BLaER1 (cell line): ENCODE results near the gene ARHGAP8.

Experiments
- H3K27ac ChIP-seq: shearing (Covaris generic); formaldehyde crosslinking; 2 replicates; pipeline ENCODE4 v1.8.1; 2022
- H3K27me3 ChIP-seq: shearing (Covaris generic); formaldehyde crosslinking; 2 replicates; pipeline ENCODE4 v1.8.1; 2022
- H3K36me3 ChIP-seq: shearing (Covaris generic); formaldehyde crosslinking; 2 replicates; pipeline ENCODE4 v1.8.1; 2022
- H3K4me1 ChIP-seq: shearing (Covaris generic); formaldehyde crosslinking; 2 replicates; pipeline ENCODE4 v1.8.1; 2022
- H3K4me2 ChIP-seq: shearing (Covaris generic); formaldehyde crosslinking; 2 replicates; pipeline ENCODE4 v1.8.1; 2022
- H3K4me3 ChIP-seq: shearing (Covaris generic); formaldehyde crosslinking; 2 replicates; pipeline ENCODE4 v1.8.1; 2022
- H3K9ac ChIP-seq: shearing (Covaris generic); formaldehyde crosslinking; 2 replicates; pipeline ENCODE4 v1.8.1; 2022
- H3K9me3 ChIP-seq: shearing (Covaris generic); formaldehyde crosslinking; 2 replicates; pipeline ENCODE4 v1.8.1; 2022
- H4K20me1 ChIP-seq: shearing (Covaris generic); formaldehyde crosslinking; 2 replicates; pipeline ENCODE4 v1.8.1; 2022
- Cebpa-rat ChIP-seq: shearing (Covaris generic); IDR thresholded peaks from 2 replicates; pipeline ENCODE4 v1.8.1; 2022

ARHGAP8 gene

GRCh38 chr22:44862981-44863860 lies 110.8 kb downstream of the ARHGAP8 start:
- no peak overlapping the region for H3K27ac ChIP-seq
- TF ChIP-seq Cebpa-rat, result no peak

GRCh38 chr22:44865193-44866057 lies 113.0 kb downstream of the ARHGAP8 start:
- peaks cover 15% of the 10 kb centered on the region for H3K4me1 ChIP-seq
- H3K9ac ChIP-seq, result no peak overlapping the region
- TF ChIP-seq Cebpa-rat, result no peak

More at GRCh38 chr22:44862981-44863860, 110.8 kb downstream of the ARHGAP8 start:
- Histone ChIP-seq H3K9me3 (no peaks in the 10 kb centered on the region), H3K27me3 (no peaks in the 10 kb centered on the region), H4K20me1 (no peaks in the 10 kb centered on the region), H3K4me1 (no peaks in the 10 kb centered on the region), H3K4me3 (no peak overlapping the region), H3K4me2 (no peak overlapping the region), H3K36me3 (no peaks in the 10 kb centered on the region), H3K9ac (no peak overlapping the region)

DNA sequence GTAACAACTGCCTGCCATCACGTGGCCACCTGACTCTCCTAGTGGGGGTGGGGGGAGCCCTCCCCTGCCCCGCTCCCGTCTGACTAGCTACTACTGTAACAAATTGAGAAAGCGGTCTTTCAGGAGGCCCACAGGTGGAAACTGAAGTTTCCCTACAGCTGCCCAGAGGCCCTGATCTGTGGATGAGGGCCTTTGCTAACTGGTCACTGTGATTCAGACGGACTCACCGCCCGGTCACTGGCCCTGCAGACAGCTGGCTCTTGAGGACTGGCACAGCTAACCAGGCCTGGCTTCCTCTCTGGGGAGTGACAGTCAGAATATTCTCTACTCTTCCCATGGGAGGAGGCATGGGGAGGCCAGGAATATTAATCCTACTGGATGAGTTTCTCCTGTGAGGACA lies 116.8 kb downstream of the ARHGAP8 start:
- Histone ChIP-seq H3K27me3 (no peaks in the 10 kb centered on the region), H3K9me3 (peaks cover 14% of the 10 kb centered on the region), H3K27ac (no peak overlapping the region), H4K20me1 (no peaks in the 10 kb centered on the region), H3K4me3 (no peak overlapping the region), H3K9ac (no peak overlapping the region), H3K36me3 (no peaks in the 10 kb centered on the region), H3K4me2 (no peak overlapping the region), H3K4me1 (peaks cover 15% of the 10 kb centered on the region)
- no peak for TF ChIP-seq Cebpa-rat

More at GRCh38 chr22:44865193-44866057, 113.0 kb downstream of the ARHGAP8 start:
- H3K27me3 ChIP-seq, result no peaks in the 10 kb centered on the region
- no peaks in the 10 kb centered on the region for H3K9me3 ChIP-seq
- no peaks in the 10 kb centered on the region for H3K36me3 ChIP-seq
- no peak overlapping the region for H3K4me3 ChIP-seq
- H4K20me1 ChIP-seq, result no peaks in the 10 kb centered on the region
- H3K27ac ChIP-seq, result no peak overlapping the region
- no peak overlapping the region for H3K4me2 ChIP-seq

DNA sequence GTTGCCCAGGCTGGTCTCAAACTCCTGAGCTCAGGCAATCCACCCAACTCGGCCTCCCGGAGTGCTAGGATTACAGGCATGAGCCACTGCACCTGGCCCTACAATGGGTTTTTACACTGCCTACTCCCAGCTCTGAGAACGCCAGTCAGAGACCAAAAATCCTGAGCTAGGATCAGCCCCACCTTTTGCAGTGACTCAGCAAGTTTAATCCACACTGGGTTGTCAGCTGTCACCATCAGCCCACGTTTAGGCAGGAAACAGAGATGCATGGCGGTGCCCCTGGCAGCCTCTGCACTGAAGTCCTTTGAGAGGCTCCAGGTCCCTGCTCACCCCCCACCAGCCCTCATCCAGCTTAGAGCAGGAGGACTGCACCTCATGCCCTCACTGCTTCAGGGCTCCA lies 117.6 kb downstream of the ARHGAP8 start:
- Histone ChIP-seq H3K36me3 (no peaks in the 10 kb centered on the region), H3K9me3 (peaks cover 14% of the 10 kb centered on the region), H3K4me2 (peak overlapping the region; percentile 12; the same call in 1 of the 2 replicates), H4K20me1 (no peaks in the 10 kb centered on the region), H3K27ac (no peak overlapping the region), H3K27me3 (no peaks in the 10 kb centered on the region), H3K4me3 (no peak overlapping the region), H3K9ac (no peak overlapping the region), H3K4me1 (peaks cover 15% of the 10 kb centered on the region)
- TF ChIP-seq Cebpa-rat, result no peak

DNA sequence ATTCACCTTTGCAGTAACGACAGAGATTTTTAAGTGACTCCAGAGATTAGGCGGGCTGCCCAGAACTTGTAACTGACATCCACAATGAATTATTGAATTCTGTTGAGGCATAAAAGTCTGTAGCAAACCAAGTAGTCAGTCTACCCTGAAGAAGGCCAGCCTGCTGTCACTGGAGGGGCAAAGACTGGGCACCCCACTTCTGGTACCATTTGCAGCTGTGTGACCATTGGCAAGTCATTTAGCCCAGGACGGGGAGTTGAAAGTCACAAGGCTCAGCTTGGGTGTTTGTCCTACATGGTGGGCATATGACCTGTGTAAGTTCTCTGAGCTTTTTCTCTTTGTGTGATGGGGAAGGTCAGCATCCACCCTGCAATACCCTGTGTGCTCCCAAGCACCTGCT lies 119.4 kb downstream of the ARHGAP8 start:
- no peak overlapping the region for H3K4me3 ChIP-seq
- H3K4me1 ChIP-seq, result peaks cover 15% of the 10 kb centered on the region
- TF ChIP-seq Cebpa-rat, result no peak
- no peaks in the 10 kb centered on the region for H3K27me3 ChIP-seq
- no peak overlapping the region for H3K9ac ChIP-seq
- H3K27ac ChIP-seq, result no peak overlapping the region
- H3K36me3 ChIP-seq, result no peaks in the 10 kb centered on the region
- H3K4me2 ChIP-seq, result no peak overlapping the region
- peaks cover 18% of the 10 kb centered on the region for H3K9me3 ChIP-seq
- no peaks in the 10 kb centered on the region for H4K20me1 ChIP-seq

DNA sequence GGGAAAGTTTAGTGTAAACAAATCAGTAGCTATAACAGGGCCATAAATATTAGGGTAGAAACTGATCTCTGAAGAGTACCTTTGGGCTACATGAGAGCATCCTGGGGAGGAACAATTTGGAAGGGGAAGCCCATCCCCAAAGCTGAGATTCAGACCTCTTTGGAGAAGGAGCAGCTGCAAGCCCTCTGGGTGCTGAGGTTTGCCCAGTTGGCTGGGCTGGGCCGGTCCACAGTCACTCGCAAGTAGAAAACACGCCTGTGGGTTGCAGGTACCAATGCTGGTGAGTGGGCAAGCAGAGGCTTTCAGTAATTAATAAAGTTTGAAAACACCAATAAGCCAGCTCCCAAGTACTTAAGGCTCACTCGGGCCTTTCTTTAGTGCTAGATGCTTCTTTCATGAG lies 124.5 kb downstream of the ARHGAP8 start:
- no peak overlapping the region for H3K27ac ChIP-seq
- no peaks in the 10 kb centered on the region for H3K4me1 ChIP-seq
- no peaks in the 10 kb centered on the region for H3K36me3 ChIP-seq
- no peak overlapping the region for H3K9ac ChIP-seq
- no peak for TF ChIP-seq Cebpa-rat
- H3K4me3 ChIP-seq, result no peak overlapping the region
- no peaks in the 10 kb centered on the region for H3K27me3 ChIP-seq
- H3K4me2 ChIP-seq, result no peak overlapping the region
- no peaks in the 10 kb centered on the region for H4K20me1 ChIP-seq
- peaks cover 14% of the 10 kb centered on the region for H3K9me3 ChIP-seq

- Histone ChIP-seq H3K27ac (no peak overlapping the region), H3K9me3 (peaks cover 11% of the 10 kb centered on the region; the same call in 1 of the 2 replicates), H3K4me1 (no peaks in the 10 kb centered on the region), H3K4me3 (no peak overlapping the region), H3K36me3 (no peaks in the 10 kb centered on the region), H3K9ac (no peak overlapping the region), H4K20me1 (no peaks in the 10 kb centered on the region), H3K4me2 (no peak overlapping the region), H3K27me3 (no peaks in the 10 kb centered on the region)
- TF ChIP-seq Cebpa-rat, result no peak
These were observed 126.3 kb downstream of the ARHGAP8 start for GRCh38 chr22:44878483-44879300.

DNA sequence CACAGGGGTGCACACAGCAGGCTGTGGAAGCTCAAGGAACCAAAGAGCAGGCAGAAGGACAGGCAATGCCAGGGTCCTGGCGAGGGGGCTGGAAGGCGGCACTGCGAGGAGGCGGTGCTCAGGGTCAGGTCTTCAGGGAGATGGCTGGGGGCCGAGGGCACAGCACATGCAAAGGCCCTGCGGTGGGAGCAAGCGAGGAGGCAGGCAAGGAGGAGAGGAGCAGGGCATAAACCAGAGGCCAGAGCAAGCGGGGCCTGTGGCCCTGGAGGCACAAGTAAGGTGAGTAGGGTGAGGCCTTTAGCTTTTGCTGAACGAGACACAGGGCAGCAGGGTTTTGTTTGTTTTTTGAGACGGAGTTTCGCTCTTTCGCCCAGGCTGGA lies 126.9 kb downstream of the ARHGAP8 start:
- no peaks in the 10 kb centered on the region for H3K36me3 ChIP-seq
- H3K27ac ChIP-seq, result no peak overlapping the region
- H3K4me1 ChIP-seq, result no peaks in the 10 kb centered on the region

DNA sequence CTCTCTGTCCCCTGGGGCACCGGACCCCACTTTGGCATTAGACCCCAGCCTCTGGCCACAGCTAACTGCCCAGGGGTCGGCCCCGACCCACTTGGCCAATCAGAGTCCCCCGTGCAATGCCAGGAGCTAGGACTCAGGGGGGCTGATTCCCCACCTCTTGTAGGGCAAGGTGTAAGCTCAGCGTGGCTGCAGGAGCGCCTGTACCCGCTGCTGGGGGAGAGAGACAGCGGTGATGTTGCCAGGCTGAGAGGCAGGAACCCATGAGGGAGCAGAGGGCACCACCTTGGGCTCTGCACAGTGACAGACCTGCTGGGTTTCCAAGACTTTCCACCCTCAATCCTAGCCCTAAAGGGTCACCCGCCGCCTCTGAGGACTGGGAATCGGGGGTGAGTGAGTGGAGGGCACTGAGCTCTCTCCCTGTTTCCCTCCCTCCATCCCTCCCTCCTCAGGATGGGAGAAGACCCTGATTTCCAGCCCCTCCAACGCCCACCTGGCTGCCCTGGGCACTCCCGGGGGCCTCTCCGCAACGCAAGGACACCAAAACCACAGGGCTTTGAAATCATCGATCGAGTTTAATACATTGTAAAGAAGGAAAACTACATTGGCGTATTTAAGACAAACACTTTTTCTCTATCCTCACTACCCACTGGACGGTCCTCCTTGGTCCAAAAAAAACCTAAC lies 128.4 kb downstream of the ARHGAP8 start:
- Histone ChIP-seq H3K4me2 (no peak overlapping the region), H3K4me3 (no peak overlapping the region), H3K27ac (no peak overlapping the region), H3K36me3 (no peaks in the 10 kb centered on the region), H3K4me1 (no peaks in the 10 kb centered on the region), H3K27me3 (no peaks in the 10 kb centered on the region), H4K20me1 (no peaks in the 10 kb centered on the region), H3K9me3 (peaks cover 11% of the 10 kb centered on the region; the same call in 1 of the 2 replicates), H3K9ac (no peak overlapping the region)
- TF ChIP-seq Cebpa-rat, result no peak

More for the DNA sequence above, 126.9 kb downstream of the ARHGAP8 start:
- Histone ChIP-seq H4K20me1 (no peaks in the 10 kb centered on the region), H3K4me2 (no peak overlapping the region), H3K4me3 (no peak overlapping the region), H3K9me3 (peaks cover 11% of the 10 kb centered on the region; the same call in 1 of the 2 replicates), H3K27me3 (no peaks in the 10 kb centered on the region), H3K9ac (no peak overlapping the region)
- no peak for TF ChIP-seq Cebpa-rat
